ENCODE data around the gene ANKRD55.
"Not testable (repeated sequence)": the region's sequence is repeated elsewhere in the genome, so short reads cannot be mapped to it uniquely, and the experiment has no call there.

ANKRD55 gene

DNA sequence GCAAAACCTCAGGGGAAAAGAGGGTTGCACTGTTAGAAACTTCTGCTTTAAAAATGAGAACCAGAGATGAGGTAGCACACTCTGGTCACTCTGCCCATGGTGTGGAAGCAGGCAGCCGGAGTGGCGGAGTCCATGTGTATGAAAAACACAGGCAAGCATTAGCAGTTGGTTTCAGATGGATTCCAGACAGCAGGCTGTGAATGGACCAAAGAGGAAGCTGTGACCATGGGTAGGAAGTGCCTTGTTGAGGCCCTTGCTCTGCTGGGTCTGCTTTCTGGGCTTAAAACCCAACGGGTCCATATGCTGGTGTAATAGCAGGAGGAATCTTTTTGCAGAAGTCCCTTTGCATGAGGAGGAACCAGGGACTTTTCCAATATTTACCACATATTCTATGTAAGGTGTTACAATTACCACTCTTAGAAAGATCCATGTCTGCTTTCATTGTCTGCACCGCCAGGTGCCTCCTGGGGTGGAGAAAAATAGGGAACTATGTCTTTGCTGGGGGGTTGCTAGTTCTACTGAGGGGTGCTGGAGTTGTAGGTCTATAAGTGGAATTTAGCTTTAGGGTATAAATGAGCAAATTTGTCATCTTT lies 77.0 kb downstream of the ANKRD55 start:
- no peak overlapping the region for H3K4me3 ChIP-seq (ENCODE audit: control insufficient read depth, low read depth, low read length)
- no peak for DNase-seq (ENCODE audit: low read depth)

DNA sequence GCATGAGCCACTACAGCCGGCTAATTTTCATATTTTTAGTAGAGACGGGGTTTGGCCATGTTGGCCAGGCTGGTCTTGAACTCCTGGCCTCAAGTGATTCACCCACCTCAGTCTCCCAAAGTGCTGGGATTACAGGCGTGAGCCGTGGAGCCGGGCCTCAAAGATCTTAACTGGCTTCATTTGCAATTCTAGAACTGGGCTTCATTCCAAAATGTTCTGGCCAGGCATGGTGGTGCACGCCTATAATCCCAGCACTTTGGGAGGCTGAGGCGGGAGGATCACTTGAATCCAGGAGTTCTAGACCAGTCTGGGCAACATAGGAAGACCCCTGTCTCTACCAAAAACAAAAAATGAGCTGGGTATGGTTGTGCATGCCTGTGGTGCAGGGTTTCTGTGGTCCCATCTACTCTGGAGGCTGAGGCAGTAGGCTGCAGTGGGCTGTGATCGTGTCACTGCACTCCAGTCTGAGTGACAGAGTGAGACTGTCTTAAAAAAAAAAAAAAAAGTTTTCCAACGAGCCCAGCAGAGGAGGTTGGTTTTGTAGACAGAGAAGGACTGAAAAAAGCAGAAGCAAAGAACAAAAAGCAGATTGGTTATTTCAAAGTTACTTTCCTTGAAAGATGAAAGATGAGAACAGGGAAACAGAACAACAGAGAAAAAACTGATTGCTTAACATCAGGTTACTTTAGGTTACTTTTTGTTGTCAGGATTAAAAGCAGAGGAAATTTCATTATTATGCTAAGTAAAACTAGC lies 78.2 kb downstream of the ANKRD55 start:
- H3K4me3 ChIP-seq (ENCODE audit: control insufficient read depth, low read depth, low read length): no peak overlapping the region
- no peak for DNase-seq (ENCODE audit: low read depth)
- TF ChIP-seq, protein P1, sequence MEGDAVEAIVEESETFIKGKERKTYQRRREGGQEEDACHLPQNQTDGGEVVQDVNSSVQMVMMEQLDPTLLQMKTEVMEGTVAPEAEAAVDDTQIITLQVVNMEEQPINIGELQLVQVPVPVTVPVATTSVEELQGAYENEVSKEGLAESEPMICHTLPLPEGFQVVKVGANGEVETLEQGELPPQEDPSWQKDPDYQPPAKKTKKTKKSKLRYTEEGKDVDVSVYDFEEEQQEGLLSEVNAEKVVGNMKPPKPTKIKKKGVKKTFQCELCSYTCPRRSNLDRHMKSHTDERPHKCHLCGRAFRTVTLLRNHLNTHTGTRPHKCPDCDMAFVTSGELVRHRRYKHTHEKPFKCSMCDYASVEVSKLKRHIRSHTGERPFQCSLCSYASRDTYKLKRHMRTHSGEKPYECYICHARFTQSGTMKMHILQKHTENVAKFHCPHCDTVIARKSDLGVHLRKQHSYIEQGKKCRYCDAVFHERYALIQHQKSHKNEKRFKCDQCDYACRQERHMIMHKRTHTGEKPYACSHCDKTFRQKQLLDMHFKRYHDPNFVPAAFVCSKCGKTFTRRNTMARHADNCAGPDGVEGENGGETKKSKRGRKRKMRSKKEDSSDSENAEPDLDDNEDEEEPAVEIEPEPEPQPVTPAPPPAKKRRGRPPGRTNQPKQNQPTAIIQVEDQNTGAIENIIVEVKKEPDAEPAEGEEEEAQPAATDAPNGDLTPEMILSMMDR (IDR thresholded peaks at IDR 0.05; ENCODE audit: control insufficient read depth, insufficient read depth, low read depth, low read length, missing control alignments): no peak

More for the DNA sequence above, 77.0 kb downstream of the ANKRD55 start:
- TF ChIP-seq, protein P1 (IDR thresholded peaks at IDR 0.05; ENCODE audit: control insufficient read depth, insufficient read depth, low read depth, low read length, missing control alignments): no peak

DNA sequence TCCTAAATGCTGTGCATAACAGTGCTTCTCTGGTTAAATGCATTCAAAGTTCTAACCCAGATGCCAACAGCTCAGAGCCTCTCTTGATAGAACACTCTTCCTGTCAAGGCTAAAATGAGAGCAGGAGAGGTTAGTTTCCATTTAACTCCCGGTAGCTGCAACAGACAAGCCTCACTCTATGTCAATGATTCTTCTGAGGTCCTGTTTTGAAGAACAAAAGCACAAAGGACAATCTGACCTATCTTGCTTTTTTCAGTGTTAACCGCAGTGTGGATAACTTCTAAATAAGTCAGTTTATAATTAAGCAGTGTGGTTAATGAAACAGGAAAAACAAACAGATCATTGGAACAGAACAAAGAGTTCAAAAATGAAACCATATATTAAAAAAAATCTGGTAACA lies 80.7 kb downstream of the ANKRD55 start:
- no peak for DNase-seq (ENCODE audit: low read depth)
- TF ChIP-seq, protein P1 (IDR thresholded peaks at IDR 0.05; ENCODE audit: control insufficient read depth, insufficient read depth, low read depth, low read length, missing control alignments): no peak
- H3K4me3 ChIP-seq (ENCODE audit: control insufficient read depth, low read depth, low read length): no peak overlapping the region

DNA sequence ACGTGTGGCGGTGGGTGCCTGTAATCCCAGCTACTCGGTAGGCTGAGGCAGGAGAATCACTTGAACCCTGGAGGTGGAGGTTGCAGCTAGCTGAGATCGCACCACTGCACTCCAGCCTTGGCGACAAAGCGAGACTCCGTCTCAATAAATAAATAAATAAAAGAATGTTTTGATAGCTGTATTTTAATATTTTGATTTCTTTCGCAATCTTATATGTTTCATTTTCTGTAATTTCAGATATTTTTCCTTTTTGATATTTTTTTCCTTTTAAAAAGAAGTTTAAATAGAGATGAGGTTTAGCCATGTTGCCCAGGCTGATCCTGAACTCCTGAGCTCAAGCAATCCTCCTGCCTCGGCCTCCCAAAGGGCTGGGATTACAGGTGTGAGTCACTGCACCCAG lies 82.4 kb downstream of the ANKRD55 start:
- not testable (repeated sequence) for DNase-seq (ENCODE audit: low read depth); H3K4me3 ChIP-seq (ENCODE audit: control insufficient read depth, low read depth, low read length)

DNA sequence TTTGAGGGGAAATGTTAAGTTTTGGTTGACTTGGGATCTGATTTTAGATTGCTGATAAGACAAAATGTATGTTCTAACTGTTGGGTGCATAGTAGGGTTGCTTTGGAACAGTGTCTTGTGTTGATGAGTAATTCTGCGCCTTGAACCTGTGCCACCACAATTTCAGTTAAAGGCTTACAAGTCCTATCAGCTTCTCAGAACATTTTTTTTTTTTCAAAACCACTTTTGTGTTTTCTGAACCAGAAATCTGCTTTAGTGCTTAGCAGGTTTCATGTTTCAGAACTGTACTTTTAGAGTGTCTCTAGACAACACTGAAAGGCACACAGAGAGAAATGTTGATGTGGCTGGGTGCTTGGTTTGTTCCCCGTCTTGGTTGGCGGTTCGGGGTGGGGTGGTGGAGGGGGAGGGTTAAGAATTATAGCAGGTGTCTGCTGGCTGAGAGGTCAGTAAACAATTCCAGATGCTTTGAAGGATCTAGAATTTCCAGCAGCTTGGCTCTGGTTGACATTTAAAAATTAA lies 84.6 kb downstream of the ANKRD55 start:
- no peak overlapping the region for H3K4me3 ChIP-seq (ENCODE audit: control insufficient read depth, low read depth, low read length)
- no peak for DNase-seq (ENCODE audit: low read depth)
- TF ChIP-seq, protein P1 (IDR thresholded peaks at IDR 0.05; ENCODE audit: control insufficient read depth, insufficient read depth, low read depth, low read length, missing control alignments): no peak

DNA sequence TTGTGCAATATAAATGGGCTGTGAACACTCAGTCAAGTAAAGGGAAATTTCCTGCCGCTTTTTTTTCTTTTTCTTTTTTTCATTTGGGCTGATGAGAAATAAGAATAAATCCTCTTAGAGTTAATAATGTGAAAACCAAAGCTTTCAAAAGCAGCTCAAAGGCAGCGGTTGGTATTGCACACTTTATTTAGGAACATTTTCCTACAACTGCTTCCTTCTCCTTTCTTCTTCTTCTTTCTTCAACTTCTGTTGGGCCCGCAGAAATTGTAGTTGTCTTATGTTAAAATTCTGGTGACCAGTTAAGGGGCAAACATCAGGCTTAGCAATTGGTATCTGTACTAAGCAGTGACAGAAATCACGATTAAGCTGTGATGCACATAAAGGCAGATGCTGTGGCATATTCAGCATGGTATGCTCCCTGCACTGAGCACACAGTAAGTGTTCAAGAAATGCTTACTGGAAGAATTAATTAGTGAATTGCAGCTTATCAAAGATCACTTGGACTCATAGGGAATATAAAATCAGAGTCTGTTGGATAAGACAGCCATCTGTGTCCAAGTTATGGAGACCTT lies 85.4 kb downstream of the ANKRD55 start:
- H3K4me3 ChIP-seq (ENCODE audit: control insufficient read depth, low read depth, low read length): no peak overlapping the region
- no peak for DNase-seq (ENCODE audit: low read depth)
- TF ChIP-seq, protein P1 (IDR thresholded peaks at IDR 0.05; ENCODE audit: control insufficient read depth, insufficient read depth, low read depth, low read length, missing control alignments): no peak

DNA sequence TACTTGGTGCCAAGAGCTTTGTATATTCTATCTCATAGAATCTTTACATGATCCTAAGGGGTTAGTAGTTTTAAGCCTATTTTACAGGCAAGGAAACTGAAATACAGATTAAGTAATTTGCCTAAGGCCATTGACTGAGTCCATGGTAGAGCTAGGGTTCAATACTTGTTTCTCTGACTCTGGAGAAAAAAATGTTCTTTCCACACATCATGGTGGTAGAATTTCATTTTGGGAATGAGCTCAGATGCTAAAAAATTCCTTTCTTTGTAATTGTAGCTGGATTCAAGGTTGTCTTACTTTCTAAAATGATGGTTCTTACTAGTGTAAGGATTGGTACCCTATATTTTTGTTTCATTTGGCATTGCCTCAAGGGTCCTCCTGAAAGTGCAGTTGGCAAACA lies 86.0 kb downstream of the ANKRD55 start:
- DNase-seq (ENCODE audit: low read depth): no peak
- TF ChIP-seq, protein P1 (IDR thresholded peaks at IDR 0.05; ENCODE audit: control insufficient read depth, insufficient read depth, low read depth, low read length, missing control alignments): no peak
- H3K4me3 ChIP-seq (ENCODE audit: control insufficient read depth, low read depth, low read length): no peak overlapping the region
